GM21515 (cell line): ENCODE results near the gene HPRT1.

Experiments
- ATAC-seq: cut with Tn5 transposase; IDR thresholded peaks from one replicate; pipeline ENCODE4 v1.9.1; 2021; ENCODE audit not compliant: unreplicated experiment

The HPRT1 gene

DNA sequence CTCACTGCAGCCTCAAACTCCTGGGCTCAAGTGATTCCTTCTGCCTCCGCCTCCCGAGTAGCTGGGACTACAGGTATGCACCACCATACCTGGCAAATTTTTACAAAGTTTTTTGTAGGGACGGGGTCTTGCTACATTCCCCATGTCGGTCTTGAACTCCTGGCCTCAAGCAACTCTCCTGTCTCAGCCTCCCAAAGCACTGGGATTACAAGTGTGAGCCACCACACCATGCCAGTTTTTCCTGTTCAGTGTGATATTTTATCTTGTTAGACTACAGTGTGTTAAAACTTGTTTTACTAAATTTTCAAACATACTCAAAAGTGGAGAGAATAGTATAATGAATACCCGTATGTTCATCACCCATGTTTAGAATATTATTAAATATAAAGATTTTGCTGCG lies 12.1 kb downstream of the HPRT1 start:
- ATAC-seq, result no peak

- no peak for ATAC-seq
These were observed 16.3 kb downstream of the HPRT1 start for GRCh38 chrX:134476284-134476683.

GRCh38 chrX:134478374-134478773 lies 18.4 kb downstream of the HPRT1 start:
- ATAC-seq, result no peak

DNA sequence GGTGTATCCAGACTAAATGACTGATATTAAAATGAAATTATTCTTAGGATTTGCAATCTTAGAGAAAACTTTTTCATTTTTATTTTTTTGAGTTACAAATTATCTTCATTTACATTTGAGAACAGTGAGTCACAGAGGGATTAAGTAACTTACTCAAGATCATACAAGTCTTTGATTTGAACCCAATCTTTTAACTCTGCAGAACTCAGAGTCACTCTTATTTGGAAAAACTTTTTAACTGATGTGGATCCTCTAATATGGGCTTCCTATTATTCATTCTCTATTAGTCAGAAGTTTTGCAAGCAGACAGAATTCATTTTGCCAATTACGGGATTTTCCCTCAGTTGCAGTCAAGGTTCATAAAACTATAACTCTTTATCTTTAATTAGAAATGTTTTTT lies 20.1 kb downstream of the HPRT1 start:
- ATAC-seq, result no peak

DNA sequence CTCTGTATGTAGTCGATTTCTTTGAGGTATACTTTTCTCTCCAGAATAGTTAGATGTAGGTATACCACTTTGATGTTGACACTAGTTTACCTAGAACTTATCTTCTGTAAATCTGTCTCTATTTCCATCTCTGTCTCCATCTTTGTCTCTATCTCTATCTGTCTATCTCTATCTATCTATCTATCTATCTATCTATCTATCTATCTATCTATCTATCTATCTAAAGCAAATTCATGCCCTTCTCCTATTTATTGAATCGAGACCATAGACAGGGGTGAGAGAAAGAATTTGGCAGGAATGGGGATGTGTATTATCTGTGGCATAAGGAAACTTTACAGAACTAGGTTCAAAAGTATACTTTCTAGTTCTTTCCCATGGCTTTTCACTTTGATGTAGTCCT lies 21.4 kb downstream of the HPRT1 start:
- ATAC-seq, result no peak

GRCh38 chrX:134482371-134482770 lies 22.4 kb downstream of the HPRT1 start:
- no peak for ATAC-seq

- no peak for ATAC-seq
These were observed 24.1 kb downstream of the HPRT1 start for GRCh38 chrX:134484039-134484438.

DNA sequence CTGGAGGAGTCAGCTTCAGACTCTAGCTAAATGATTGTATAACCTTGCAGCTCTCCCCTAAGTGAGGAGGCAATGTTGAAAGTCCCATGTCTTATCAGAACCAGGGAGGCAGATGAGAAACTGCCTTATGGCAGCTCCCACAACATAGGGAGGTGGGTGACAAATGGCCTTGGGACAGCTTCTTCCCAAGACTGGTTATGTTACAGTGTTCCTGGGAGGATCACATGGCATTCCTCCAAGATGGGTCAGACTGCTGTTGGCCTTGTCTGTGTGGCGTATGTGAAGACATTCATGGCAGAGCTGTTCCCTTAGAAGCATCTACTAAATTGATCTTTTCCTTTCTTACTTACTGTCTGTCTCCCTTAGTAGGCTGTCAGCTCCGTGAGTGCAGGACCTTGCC lies 42.0 kb downstream of the HPRT1 start:
- ATAC-seq, result no peak

GRCh38 chrX:134502686-134503085 lies 42.7 kb downstream of the HPRT1 start:
- no peak for ATAC-seq

DNA sequence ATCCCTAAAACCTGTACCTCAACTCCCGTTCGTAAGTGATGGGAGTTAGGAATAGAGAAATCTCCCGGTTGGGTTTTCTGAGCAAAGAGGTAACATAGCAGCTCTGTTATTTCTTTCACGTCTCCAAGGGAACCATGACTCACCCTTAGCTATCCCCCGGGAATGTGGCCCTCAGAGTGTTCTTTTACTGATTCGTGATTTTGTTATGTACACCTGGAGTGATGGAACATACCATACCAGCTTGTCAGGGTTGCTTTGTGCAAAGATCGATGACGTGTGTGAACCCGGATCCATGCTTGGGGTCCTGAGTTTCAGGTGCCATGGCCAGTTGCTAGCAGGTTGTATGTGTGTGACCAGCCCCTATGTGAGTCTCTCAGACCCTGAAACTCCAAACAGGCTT lies 52.6 kb downstream of the HPRT1 start:
- no peak for ATAC-seq

- no peak for ATAC-seq
These were observed 53.1 kb downstream of the HPRT1 start for GRCh38 chrX:134513091-134513490.

DNA sequence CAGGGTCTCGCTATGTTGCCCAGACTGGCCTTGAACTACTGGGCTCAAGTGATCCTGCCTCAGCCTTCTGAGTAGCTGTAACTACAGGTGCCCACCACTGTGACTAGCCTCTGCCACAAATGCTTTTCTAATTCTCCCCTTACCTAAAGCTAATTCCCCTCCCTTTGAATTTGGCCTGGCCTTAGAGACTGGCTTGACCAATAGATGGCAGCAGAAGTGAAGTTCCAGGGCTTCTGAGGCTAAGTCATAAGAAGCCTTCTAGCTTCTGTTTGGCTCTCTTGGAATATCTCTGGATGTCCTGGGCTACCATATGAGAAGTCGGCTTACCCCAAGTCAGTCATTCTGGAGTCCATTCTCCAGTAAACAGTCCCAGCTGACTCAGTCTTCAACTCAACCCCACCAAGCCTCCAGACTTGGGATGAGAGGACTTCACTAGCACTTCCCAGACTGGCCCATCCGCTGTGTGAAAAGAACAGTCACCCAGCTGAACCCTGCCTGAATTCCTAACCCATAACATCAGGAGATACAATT lies 61.0 kb downstream of the HPRT1 start:
- no peak for ATAC-seq

- ATAC-seq, result no peak
These were observed 64.2 kb downstream of the HPRT1 start for GRCh38 chrX:134524181-134524580.

DNA sequence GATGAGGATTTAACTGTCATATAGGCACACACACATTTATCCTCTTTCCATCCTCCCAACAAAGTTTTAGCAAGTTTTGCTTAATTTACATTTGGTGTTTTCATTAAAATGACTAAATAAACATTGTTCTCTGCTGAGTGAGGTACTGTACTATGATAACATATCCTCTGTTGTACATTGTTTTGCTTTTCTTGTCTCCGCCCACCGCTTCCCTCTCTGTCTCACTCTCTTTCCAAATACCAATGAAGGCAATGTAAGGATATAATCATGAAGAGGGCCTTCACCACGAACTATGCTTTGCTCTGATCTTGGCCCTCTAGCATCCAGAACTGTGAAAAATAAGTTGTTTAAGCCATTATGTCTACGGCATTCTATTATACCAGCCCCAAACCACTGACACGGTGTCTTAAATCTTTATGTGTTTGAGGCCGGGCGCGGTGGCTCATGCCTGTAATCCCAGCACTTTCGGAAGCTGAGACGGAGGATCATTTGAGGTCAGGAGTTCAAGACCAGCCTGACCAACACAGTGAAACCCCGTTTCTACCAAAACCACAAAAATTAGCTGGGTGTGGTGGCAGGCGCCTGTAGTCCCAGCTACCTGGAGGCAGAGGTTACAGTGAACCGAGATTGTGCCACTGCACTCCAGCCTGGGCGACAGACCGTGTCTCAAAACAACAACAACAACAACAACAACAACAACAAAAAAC lies 65.3 kb downstream of the HPRT1 start:
- no peak for ATAC-seq

GRCh38 chrX:134526399-134526798 lies 66.4 kb downstream of the HPRT1 start:
- ATAC-seq, result no peak

DNA sequence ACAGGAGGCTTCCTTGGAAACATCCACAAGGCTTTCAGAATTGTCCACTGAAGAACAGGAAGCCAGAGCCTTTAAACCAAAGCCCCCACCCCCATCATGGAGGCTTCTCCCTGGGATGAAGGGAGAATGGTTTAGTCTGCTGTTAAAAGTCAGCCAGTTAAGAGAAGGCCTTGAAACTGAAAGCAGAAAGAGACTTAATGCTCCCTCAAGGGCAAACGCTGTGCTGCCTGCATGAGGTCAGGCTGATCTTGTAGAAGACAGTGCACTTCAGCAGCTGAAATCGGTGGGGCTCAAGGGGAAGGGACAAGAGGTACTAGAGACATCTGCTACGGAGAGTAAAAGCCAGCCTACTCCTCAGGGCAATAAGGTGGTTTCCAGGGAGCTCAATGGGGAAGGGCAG lies 69.0 kb downstream of the HPRT1 start:
- peak; percentile 78 for ATAC-seq

DNA sequence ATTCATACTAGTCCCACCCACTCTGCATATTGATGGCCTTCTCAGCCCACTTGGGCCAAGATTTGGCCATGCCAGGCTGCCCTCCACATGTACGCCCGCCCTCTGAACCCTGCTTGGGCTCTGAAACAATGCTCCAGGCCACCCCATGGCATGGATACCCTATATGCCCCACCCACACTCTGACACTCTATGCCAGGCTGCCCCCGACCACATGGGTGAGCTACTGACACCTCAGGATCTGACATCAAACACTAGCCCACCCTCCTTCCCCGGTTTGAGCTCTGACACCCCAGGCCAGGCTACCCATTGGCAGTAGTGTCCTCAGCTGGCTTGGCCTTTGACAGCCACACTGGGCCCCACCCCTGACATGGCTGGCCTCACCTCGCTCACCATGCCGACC lies 69.5 kb downstream of the HPRT1 start:
- no peak for ATAC-seq

- ATAC-seq, result no peak
These were observed 70.9 kb downstream of the HPRT1 start for GRCh38 chrX:134530845-134531244.

GRCh38 chrX:134533352-134533751 lies 73.4 kb downstream of the HPRT1 start:
- no peak for ATAC-seq

DNA sequence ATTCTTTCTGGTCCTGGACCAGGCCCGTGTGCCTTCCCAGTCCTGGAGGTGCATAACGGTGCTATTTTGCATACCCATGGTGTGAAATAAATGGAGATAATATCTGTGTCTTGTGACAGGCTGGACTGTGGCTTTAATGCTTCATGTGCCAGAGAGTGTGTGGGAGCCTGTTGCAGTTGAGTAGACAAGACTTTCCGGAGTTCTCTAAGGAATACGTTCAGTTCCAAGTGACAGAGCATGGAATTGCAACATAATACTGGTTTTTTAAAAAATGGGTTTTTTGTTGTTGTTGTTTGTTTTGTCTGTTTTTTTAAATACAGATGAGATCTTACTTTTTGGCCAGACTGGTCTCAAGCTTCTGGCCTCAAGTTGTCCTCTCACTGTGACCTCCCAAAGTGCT lies 74.0 kb downstream of the HPRT1 start:
- ATAC-seq, result no peak

DNA sequence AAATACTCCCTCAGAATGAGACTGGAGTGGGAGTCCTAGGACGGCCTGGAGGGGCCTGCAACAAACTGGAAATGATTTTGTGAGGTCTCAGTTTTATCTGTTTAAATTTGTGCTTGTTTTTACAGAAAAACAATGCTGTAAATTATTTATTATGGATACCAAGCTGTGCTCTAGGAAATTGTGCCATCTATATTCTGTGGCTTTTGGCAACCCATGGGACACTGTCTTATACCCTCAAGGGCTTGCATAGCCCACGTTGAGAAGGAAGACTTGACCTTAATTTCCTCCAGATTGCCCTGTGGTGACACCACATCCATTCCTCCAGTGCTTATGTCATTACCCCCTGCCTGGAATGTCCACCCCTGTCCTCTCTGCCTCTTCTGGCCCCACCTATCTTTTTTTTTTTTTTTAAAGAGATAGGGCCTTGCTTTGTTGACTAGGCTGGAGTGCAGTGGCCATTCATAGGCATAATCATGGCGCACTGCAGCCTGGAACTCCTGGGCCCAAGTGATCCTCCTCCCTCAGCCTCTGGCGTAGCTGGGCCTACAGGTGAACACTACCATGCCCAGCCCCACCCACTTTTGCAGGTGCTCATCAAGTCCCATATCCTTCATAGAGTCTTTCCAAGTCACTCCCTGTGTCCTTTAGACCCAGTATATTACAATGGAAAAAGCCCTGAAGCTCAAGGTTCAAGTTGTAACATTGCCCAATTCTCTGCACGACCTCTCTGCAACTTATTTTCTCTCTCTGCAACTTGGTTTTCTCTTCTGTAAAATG lies 77.4 kb downstream of the HPRT1 start:
- no peak for ATAC-seq

DNA sequence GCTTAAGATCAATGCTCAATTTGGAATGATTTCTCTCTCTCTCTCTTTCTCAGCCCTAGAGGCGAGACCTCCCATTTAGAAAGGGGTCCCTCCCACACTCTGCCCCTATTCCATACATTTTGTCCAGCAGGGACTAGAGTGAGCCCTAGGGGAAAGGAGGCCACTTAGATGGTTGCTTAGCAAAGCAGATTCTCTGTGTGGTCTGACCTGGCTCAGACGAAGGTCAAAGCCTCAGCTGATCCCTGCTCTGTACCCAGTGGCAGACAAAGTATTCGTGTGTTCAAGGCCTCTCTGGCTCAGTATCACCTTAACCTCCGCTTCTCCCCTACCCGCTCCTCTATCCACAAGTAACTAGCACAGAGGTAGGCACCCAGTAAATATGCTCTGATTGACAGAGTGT lies 78.4 kb downstream of the HPRT1 start:
- no peak for ATAC-seq
